Measurements from ENCODE around the gene IMMT.

GRCh38 chr2:86239326-86239725, 44.1 kb upstream of the IMMT start:
- TF ChIP-seq CTCF (conservative IDR thresholded peaks at IDR 0.05; ENCODE audit: low read depth in 2 of 2) (no peak), EZH2 (IDR thresholded peaks at IDR 0.05; ENCODE audit: low read depth, unreplicated experiment) (no peak), ZNF331 (CRISPR knock-in tag; IDR thresholded peaks at IDR 0.05; ENCODE audit: low read depth) (no peak), POLR2AphosphoS5 (IDR thresholded peaks at IDR 0.05; ENCODE audit: low read depth) (no peak), JUNB (IDR thresholded peaks at IDR 0.05; ENCODE audit: unreplicated experiment) (no peak), REST (IDR thresholded peaks at IDR 0.05; ENCODE audit: unreplicated experiment) (no peak), NANOG (IDR thresholded peaks at IDR 0.05; ENCODE audit: borderline replicate concordance) (no peak), EZH2phosphoT487 (IDR thresholded peaks at IDR 0.05; ENCODE audit: unreplicated experiment) (no peak), CREB1 (CRISPR knock-in tag; IDR thresholded peaks at IDR 0.05; ENCODE audit: low read depth) (no peak)
